ENCODE results near the gene YIF1A.

DNA sequence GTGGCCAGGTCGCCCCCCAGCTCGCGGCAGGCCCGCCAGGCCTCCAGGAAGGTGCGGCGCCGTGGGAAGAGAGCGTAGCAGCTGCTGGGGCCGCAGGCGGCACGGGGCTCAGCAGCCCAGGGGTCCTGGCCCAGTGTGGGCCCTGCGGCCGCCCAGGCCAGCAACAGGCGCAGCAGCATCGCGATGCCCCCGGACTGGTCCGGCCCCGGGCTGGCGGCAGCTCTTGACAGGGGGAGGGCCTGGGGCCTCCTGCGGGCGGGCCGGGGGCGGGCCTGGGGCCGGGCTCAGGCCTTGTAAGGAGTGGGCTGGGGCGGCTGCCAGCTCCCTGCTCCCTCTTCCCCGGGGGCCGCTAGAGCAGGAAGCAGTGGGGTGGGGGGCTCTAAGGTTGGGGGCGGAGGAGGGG is 27.9 kb upstream of the YIF1A start, which contains the start of gene CD248:
- TF ChIP-seq CTCF (IDR thresholded peaks at IDR 0.05) (no peak), POLR2AphosphoS5 (IDR thresholded peaks at IDR 0.05) (no peak)
